Stomach (tissue), 4 donors: ENCODE measurements around the gene SPATA32.

Source experiments
- CTCF ChIP-seq, 7 experiments: fragments of 450-650 bp in 4 of 7; fragments of 200-600 bp in 3 of 7; sonication (generic) in 3 of 7; IDR thresholded peaks; one replicate each; pipeline ENCODE4 v1.5.1; 2016 to 2019; ENCODE audit warnings: antibody characterized with exemption in 7 of 7, control low read depth in 2 of 7, mild to moderate bottlenecking in 1 of 7
- EP300 ChIP-seq: sonication (generic); formaldehyde crosslinking; IDR thresholded peaks from one replicate; pipeline ENCODE4 v1.6.1; 2017; ENCODE audit warnings: antibody characterized with exemption

- TF ChIP-seq CTCF (IDR thresholded peaks at IDR 0.05) (no peak), EP300 (no peak)
These were observed 48.8 kb upstream of the SPATA32 start for GRCh38 chr17:45310380-45311324.
